Esophagus muscularis mucosa (tissue), 4 donors: ENCODE data around the gene NDC1.

Experiments
- CTCF ChIP-seq, 3 experiments: fragments of 200-600 bp in 2 of 3; fragments of 450-650 bp in 1 of 3; sonication (generic) in 2 of 3; IDR thresholded peaks; one replicate each; pipeline ENCODE4 v1.5.1; 2017 to 2019; ENCODE audit warnings: antibody characterized with exemption in 3 of 3, mild to moderate bottlenecking in 2 of 3, moderate library complexity in 1 of 3
- EP300 ChIP-seq: sonication (generic); formaldehyde crosslinking; IDR thresholded peaks from one replicate; pipeline ENCODE4 v1.6.1; 2017; ENCODE audit warnings: antibody characterized with exemption
- POLR2A ChIP-seq: fragments of 450-650 bp; IDR thresholded peaks from one replicate; pipeline ENCODE4 v1.6.1; 2017; ENCODE audit warnings: antibody characterized with exemption, moderate library complexity, mild to moderate bottlenecking, low read depth
- POLR2AphosphoS5 ChIP-seq, 2 donors: sonication (generic); formaldehyde crosslinking; IDR thresholded peaks; one replicate each; pipeline ENCODE4 v1.6.1; 2017; ENCODE audit warnings: antibody characterized with exemption in 2 of 2

- no peak for TF ChIP-seq POLR2AphosphoS5 (IDR thresholded peaks at IDR 0.05)
- no peak for TF ChIP-seq POLR2A
- TF ChIP-seq CTCF (IDR thresholded peaks at IDR 0.05), result no peak
- no peak for TF ChIP-seq EP300
These were observed 511 bp downstream of the NDC1 start for GRCh38 chr1:53837646-53837923.
